VCaP (cell line): Measurements from ENCODE around the gene PLCL2.
"Not testable (repeated sequence)": the region's sequence is repeated elsewhere in the genome, so short reads cannot be mapped to it uniquely, and the experiment has no call there.

Experiments used
- H3K27ac ChIP-seq: fragments of 450-650 bp; 2 replicates; pipeline ENCODE4 v1.5.1; 2017
- TF ChIP-seq, protein P1 (sequence below): fragments of 450-650 bp; conservative IDR thresholded peaks from 2 replicates; pipeline ENCODE4 v1.5.1; 2017; ENCODE audit warnings: mild to moderate bottlenecking, moderate library complexity

PLCL2 gene

GRCh38 chr3:16950845-16951244 lies 66.1 kb downstream of the PLCL2 start:
- no peak overlapping the region for H3K27ac ChIP-seq
- TF ChIP-seq, protein P1, sequence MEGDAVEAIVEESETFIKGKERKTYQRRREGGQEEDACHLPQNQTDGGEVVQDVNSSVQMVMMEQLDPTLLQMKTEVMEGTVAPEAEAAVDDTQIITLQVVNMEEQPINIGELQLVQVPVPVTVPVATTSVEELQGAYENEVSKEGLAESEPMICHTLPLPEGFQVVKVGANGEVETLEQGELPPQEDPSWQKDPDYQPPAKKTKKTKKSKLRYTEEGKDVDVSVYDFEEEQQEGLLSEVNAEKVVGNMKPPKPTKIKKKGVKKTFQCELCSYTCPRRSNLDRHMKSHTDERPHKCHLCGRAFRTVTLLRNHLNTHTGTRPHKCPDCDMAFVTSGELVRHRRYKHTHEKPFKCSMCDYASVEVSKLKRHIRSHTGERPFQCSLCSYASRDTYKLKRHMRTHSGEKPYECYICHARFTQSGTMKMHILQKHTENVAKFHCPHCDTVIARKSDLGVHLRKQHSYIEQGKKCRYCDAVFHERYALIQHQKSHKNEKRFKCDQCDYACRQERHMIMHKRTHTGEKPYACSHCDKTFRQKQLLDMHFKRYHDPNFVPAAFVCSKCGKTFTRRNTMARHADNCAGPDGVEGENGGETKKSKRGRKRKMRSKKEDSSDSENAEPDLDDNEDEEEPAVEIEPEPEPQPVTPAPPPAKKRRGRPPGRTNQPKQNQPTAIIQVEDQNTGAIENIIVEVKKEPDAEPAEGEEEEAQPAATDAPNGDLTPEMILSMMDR = no peak

DNA sequence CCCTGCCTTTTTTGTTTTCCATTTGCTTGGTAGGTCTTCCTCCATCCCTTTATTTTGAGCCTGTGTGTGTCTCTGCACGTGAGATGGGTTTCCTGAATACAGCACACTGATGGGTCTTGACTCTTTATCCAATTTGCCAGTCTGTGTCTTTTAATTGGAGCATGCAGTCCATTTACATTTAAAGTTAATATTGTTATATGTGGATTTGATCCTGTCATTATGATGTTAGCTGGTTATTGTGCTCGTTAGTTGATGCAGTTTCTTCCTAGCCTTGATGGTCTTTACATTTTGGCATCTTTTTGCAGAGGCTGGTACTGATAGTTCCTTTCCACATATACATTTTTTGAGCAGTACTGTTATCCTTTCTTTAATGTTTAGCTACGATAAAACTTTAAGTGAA lies 73.1 kb downstream of the PLCL2 start:
- H3K27ac ChIP-seq = not testable (repeated sequence)

DNA sequence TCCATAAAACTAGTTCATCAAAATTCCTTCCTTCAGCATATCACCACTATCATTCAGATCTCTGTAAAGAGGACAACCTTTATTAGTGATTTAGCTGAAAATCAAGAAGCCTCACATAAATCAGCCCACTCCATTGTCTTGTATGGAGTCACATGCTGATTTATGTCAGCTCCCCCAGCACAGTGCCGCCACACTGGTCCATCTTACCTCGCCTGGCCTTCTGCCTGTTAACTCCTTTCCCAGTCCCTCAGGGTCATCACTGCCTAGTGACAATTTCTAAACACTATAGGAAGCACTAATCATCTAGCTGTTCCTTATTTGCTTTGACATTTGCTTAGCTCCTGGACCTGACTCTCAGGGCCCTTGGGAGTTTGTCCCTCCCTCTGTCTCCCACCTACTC lies 75.4 kb downstream of the PLCL2 start:
- no peak overlapping the region for H3K27ac ChIP-seq
- TF ChIP-seq, protein P1 = no peak

DNA sequence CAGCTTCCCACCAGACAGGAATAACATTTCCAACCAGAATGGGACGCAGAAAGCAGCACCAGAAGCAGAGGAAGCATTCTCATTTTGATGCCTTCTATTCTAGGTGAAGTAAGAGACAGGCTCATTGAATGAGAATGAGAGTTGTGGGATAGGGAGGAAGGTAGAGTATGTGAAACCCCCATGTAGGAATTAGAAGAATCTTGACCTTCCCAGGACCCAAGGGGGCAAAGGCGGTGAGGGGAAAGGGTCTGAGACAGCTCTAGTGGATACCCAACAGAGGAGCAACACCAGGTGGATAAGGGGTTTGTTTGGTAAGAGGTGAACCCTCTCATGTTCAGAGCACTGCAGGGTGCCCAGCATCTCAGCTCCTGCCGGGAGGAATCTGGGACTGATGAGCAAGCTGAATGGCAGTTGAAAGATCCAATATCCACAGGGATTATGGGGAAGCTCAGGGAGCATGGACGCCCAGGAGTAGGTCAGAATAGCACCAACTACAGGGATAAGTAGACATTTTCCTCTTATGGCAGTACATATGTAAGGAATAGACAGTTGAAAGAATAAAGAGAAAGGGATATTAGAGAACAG lies 77.0 kb downstream of the PLCL2 start:
- H3K27ac ChIP-seq = no peak overlapping the region
- TF ChIP-seq, protein P1 = no peak

GRCh38 chr3:16975083-16975482 lies 90.3 kb downstream of the PLCL2 start:
- TF ChIP-seq, protein P1 = no peak
- H3K27ac ChIP-seq = no peak overlapping the region

DNA sequence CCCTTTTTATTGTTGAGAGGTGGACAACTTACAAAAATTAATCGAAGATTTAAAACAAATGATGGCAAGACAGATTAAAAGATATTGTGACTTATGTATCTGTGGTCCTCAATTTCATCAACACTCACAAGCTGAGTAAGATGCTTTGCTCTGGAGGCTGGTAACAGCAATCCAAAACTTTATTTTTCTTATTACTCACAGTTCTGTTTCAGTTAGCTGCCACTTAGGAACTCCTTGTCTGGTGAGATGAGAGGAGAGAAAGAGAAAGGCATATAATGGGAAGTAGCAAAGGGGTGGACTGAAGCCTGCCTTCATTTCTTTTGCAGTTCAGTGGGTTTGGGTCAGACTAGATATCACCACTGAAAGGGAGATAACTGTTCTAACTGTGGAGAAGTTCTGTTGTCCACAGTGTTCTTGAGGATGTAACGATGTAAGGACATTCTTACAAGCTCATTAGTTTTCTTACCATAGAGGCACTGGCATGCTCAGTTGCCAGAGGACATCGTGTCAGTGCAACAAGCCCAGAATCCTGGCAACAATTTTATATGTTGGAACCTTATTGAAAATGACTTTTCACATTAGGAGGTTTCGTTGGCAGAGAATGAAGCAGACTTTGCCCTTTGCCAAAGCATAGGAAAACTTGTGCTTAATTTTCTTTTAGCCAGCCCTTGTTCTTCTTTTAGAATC lies 93.6 kb downstream of the PLCL2 start:
- no peak overlapping the region for H3K27ac ChIP-seq
- TF ChIP-seq, protein P1 = no peak

DNA sequence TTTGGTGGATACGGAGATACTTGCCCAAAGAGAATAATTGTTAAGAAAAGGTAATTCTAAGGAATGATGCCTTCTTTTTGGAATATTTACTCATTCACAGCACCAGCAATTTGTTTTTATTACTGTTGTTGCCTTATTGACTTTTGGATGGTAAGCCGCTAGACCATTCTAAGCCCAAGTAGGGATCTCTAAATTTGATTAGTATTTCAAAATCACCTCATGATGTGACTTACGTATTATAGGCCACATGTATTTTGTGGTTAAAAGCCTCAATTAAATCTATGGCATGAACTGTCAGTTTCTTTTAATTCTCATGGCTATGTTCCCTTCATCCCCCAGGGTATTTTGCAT lies 94.1 kb downstream of the PLCL2 start:
- TF ChIP-seq, protein P1 = no peak

DNA sequence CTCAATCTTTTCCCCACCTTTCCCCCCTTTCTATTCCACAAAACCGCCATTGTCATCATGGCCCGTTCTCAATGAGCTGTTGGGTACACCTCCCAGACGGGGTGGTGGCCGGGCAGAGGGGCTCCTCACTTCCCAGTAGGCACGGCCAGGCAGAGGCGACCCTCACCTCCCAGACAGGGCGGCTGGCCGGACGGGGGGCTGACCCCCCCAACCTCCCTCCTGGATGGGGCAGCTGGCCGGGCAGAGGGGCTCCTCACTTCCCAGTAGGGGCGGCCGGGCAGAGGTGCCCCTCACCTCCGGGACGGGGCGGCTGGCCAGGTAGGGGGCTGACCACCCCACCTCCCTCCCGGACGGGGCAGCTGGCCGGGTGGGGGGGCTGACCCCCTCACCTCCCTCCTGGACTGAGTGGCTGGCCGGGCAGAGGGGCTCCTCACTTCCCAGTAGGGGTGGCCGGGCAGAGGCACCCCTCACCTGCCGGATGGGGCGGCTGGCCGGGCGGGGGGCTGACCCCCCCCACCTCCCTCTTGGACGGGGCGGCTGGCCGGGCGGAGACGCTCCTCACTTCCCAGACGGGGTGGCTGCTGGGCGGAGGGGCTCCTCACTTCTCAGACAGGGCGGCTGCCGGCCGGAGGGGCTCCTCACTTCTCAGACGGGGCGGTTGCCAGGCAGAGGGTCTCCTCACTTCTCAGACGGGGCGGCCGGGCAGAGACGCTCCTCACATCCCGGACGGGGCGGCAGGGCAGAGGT lies 95.2 kb downstream of the PLCL2 start:
- not testable (repeated sequence) for H3K27ac ChIP-seq

More for the DNA sequence above, 94.1 kb downstream of the PLCL2 start:
- no peak overlapping the region for H3K27ac ChIP-seq

- H3K27ac ChIP-seq = not testable (repeated sequence)
Observed at GRCh38 chr3:16980526-16980925, 95.8 kb downstream of the PLCL2 start.
